KOPT-K1 (cell line): ENCODE data around the gene CDH22.

Source experiments
- H3K27ac ChIP-seq: fragments of 200-600 bp; sonication (generic); 2 replicates; pipeline ENCODE4 v1.5.1; 2016; ENCODE audit warnings: antibody characterized with exemption, mild to moderate bottlenecking, low read depth, low read length; ENCODE audit not compliant: poor library complexity, severe bottlenecking
- H3K36me3 ChIP-seq: fragments of 200-600 bp; sonication (generic); 2 replicates; pipeline ENCODE4 v1.5.1; 2017; ENCODE audit warnings: antibody characterized with exemption, mild to moderate bottlenecking, low read length, moderate library complexity; ENCODE audit not compliant: insufficient read depth
- H3K9me3 ChIP-seq: fragments of 200-600 bp; sonication (generic); 2 replicates; pipeline ENCODE4 v1.5.1; 2017; ENCODE audit warnings: antibody characterized with exemption, low read length, mild to moderate bottlenecking; ENCODE audit not compliant: insufficient read depth, poor library complexity, severe bottlenecking

CDH22 gene

GRCh38 chr20:46135856-46136633, 172.3 kb downstream of the CDH22 start:
- H3K27ac ChIP-seq, result no peak overlapping the region
- no peaks in the 10 kb centered on the region for H3K9me3 ChIP-seq

DNA sequence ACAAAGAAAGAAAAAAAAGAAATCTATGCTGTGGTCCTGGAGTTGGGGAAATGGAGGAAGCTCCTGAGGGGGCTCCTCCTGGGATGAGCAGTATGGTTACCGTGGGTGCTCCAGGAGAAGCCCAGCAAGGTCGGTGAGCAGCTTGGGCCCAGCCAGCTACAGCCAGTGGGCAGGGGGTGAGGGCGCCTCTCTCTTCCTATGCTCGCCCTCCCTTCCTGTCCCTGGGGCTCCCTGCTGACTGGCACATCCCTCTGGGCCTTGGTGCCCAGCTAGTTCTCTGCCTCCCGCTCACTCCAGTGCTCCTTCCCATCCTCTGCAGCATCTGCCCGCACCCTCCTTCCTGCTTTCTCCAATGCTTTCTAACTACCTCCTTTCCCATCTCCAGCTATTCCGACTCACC, 173.6 kb downstream of the CDH22 start:
- no peaks in the 10 kb centered on the region for H3K36me3 ChIP-seq
- no peak overlapping the region for H3K27ac ChIP-seq
- no peaks in the 10 kb centered on the region for H3K9me3 ChIP-seq

More at GRCh38 chr20:46135856-46136633, 172.3 kb downstream of the CDH22 start:
- no peaks in the 10 kb centered on the region for H3K36me3 ChIP-seq

GRCh38 chr20:46133886-46134654, 174.2 kb downstream of the CDH22 start:
- Histone ChIP-seq H3K36me3 (no peaks in the 10 kb centered on the region), H3K9me3 (no peaks in the 10 kb centered on the region), H3K27ac (no peak overlapping the region)

GRCh38 chr20:46132705-46133120, 175.6 kb downstream of the CDH22 start:
- H3K36me3 ChIP-seq, result no peaks in the 10 kb centered on the region
- no peak overlapping the region for H3K27ac ChIP-seq
- no peaks in the 10 kb centered on the region for H3K9me3 ChIP-seq

GRCh38 chr20:46131396-46131795, 176.9 kb downstream of the CDH22 start:
- Histone ChIP-seq H3K36me3 (no peaks in the 10 kb centered on the region), H3K27ac (no peak overlapping the region), H3K9me3 (no peaks in the 10 kb centered on the region)

- no peak overlapping the region for H3K27ac ChIP-seq
- H3K36me3 ChIP-seq, result no peaks in the 10 kb centered on the region
- H3K9me3 ChIP-seq, result no peaks in the 10 kb centered on the region
Measured at GRCh38 chr20:46130534-46130933, 177.8 kb downstream of the CDH22 start.

GRCh38 chr20:46129955-46130481, 178.3 kb downstream of the CDH22 start:
- Histone ChIP-seq H3K36me3 (no peaks in the 10 kb centered on the region), H3K27ac (no peak overlapping the region), H3K9me3 (no peaks in the 10 kb centered on the region)

- no peaks in the 10 kb centered on the region for H3K9me3 ChIP-seq
- no peak overlapping the region for H3K27ac ChIP-seq
- no peaks in the 10 kb centered on the region for H3K36me3 ChIP-seq
Measured at GRCh38 chr20:46128310-46129151, 179.8 kb downstream of the CDH22 start.

GRCh38 chr20:46127396-46128010, 180.8 kb downstream of the CDH22 start:
- no peaks in the 10 kb centered on the region for H3K9me3 ChIP-seq
- no peak overlapping the region for H3K27ac ChIP-seq
- H3K36me3 ChIP-seq, result no peaks in the 10 kb centered on the region

- Histone ChIP-seq H3K36me3 (no peaks in the 10 kb centered on the region), H3K9me3 (no peaks in the 10 kb centered on the region), H3K27ac (no peak overlapping the region)
Measured at GRCh38 chr20:46126440-46127056, 181.8 kb downstream of the CDH22 start.
